ENCODE data around the gene MAP3K15. TPM values are rescaled to one million over a fixed set of nuclear protein-coding genes. Genes with fewer than 3 reads are reported as not detected.

MAP3K15 gene, protein sequence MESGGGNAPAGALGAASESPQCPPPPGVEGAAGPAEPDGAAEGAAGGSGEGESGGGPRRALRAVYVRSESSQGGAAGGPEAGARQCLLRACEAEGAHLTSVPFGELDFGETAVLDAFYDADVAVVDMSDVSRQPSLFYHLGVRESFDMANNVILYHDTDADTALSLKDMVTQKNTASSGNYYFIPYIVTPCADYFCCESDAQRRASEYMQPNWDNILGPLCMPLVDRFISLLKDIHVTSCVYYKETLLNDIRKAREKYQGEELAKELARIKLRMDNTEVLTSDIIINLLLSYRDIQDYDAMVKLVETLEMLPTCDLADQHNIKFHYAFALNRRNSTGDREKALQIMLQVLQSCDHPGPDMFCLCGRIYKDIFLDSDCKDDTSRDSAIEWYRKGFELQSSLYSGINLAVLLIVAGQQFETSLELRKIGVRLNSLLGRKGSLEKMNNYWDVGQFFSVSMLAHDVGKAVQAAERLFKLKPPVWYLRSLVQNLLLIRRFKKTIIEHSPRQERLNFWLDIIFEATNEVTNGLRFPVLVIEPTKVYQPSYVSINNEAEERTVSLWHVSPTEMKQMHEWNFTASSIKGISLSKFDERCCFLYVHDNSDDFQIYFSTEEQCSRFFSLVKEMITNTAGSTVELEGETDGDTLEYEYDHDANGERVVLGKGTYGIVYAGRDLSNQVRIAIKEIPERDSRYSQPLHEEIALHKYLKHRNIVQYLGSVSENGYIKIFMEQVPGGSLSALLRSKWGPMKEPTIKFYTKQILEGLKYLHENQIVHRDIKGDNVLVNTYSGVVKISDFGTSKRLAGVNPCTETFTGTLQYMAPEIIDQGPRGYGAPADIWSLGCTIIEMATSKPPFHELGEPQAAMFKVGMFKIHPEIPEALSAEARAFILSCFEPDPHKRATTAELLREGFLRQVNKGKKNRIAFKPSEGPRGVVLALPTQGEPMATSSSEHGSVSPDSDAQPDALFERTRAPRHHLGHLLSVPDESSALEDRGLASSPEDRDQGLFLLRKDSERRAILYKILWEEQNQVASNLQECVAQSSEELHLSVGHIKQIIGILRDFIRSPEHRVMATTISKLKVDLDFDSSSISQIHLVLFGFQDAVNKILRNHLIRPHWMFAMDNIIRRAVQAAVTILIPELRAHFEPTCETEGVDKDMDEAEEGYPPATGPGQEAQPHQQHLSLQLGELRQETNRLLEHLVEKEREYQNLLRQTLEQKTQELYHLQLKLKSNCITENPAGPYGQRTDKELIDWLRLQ (N-terminal part only)
- total RNA-seq (ENCODE audit: low replicate concordance) = 2.5 and 2.9 TPM in 2 replicates
- long read RNA-seq, partial matches to known transcripts = 1 of 1 reads
- long read RNA-seq, other reads (novel, unspliced or antisense) = 0 of 1 reads

DNA sequence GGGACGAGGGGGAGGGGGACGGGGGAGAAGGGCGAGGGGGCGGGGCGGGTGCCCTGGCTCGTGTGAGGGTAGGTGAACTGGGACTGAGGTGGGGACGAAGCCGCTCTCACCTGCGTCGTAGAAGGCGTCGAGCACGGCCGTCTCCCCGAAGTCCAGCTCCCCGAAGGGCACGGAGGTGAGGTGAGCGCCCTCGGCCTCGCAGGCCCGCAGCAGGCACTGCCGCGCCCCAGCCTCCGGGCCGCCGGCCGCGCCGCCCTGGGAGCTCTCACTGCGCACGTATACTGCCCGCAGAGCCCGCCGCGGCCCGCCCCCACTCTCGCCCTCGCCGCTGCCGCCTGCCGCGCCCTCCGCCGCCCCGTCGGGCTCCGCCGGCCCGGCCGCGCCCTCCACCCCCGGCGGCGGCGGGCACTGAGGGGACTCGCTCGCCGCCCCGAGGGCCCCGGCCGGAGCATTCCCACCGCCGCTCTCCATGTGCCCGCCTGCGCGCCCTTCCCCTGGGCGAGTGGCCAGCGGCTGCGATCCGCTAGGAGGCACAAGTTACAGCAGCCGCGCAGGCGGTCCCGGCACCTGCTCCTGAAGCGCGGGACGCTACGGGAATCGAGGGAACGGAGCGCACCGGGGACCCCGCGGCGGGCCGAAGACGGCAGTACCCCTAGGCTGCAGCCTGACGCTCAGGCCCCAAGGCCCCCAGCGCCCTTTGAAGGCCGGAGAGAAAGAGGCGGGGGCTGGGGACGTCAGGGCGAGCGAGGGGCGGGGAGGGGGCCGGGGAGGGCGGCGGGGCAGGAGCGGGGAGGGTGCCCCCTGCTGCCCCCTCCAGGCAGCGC is at the start of gene MAP3K15:
MAP3K15 (minus strand) TSS at position 718 of the 824 bp plus-strand sequence; CDS start at position 471, 247 bp downstream.
- Mint-ChIP-seq H3K4me1 (ENCODE audit: unreplicated experiment) (no peaks in the 10 kb centered on the region), H3K27ac (no peak within 1 kb of the TSS), H3K27me3 (peaks cover 50% of the 10 kb centered on the region), H3K9me3 (no peaks in the 10 kb centered on the region), H3K36me3 (no peaks in the 10 kb centered on the region), H3K4me3 (peak within 1 kb of the TSS; percentile 59)
- DNase-seq (ENCODE audit: extremely low spot score, unreplicated experiment) = no peak
- no peak for TF ChIP-seq CTCF (conservative IDR thresholded peaks at IDR 0.05)

GRCh38 chrX:19564606-19565005 is 49.3 kb upstream of the MAP3K15 start:
- Mint-ChIP-seq H3K4me1 (ENCODE audit: unreplicated experiment) (peaks cover 7% of the 10 kb centered on the region), H3K27me3 (no peaks in the 10 kb centered on the region), H3K36me3 (no peaks in the 10 kb centered on the region), H3K4me3 (no peak overlapping the region), H3K9me3 (no peaks in the 10 kb centered on the region), H3K27ac (no peak overlapping the region)
- TF ChIP-seq CTCF (conservative IDR thresholded peaks at IDR 0.05) = no peak
- no peak for DNase-seq (ENCODE audit: extremely low spot score, unreplicated experiment)

DNA sequence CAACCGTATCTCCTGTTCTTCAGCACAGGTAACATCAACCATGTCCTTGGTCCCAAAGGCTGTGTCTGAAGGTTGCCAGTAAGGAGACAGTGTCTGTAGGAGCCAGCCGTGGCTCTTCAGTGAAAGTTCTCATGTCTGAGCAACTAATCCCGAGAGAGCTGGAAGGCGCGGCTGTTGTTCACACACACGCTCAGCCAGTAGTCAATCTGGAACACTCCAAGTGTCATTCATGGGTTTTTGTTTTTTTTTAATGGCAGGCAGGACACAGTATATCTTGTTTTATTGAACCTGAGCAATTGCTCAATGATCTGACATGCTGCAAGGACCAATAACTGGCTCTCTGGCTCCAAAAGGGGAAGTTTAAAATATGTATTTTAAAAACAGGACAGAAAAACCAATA is 48.4 kb upstream of the MAP3K15 start:
- Mint-ChIP-seq H3K4me3 (no peak overlapping the region), H3K4me1 (ENCODE audit: unreplicated experiment) (peaks cover 7% of the 10 kb centered on the region), H3K27ac (no peak overlapping the region)

GRCh38 chrX:19563327-19563726 is 48.0 kb upstream of the MAP3K15 start:
- H3K9me3 Mint-ChIP-seq = no peaks in the 10 kb centered on the region
- no peaks in the 10 kb centered on the region for H3K36me3 Mint-ChIP-seq
- H3K27me3 Mint-ChIP-seq = no peaks in the 10 kb centered on the region
- TF ChIP-seq CTCF (conservative IDR thresholded peaks at IDR 0.05) = no peak
- no peak overlapping the region for H3K4me3 Mint-ChIP-seq
- DNase-seq (ENCODE audit: extremely low spot score, unreplicated experiment) = no peak
- no peak overlapping the region for H3K27ac Mint-ChIP-seq
- H3K4me1 Mint-ChIP-seq (ENCODE audit: unreplicated experiment) = peaks cover 7% of the 10 kb centered on the region

More for the DNA sequence above, 48.4 kb upstream of the MAP3K15 start:
- Mint-ChIP-seq H3K36me3 (no peaks in the 10 kb centered on the region), H3K27me3 (no peaks in the 10 kb centered on the region), H3K9me3 (no peaks in the 10 kb centered on the region)
- DNase-seq (ENCODE audit: extremely low spot score, unreplicated experiment) = no peak
- TF ChIP-seq CTCF (conservative IDR thresholded peaks at IDR 0.05) = no peak

Measured in type B pancreatic cell (in vitro differentiated cells).